GM21360 (cell line): ENCODE results near the gene OCEL1.

Source experiments
- ATAC-seq: cut with Tn5 transposase; IDR thresholded peaks from one replicate; pipeline ENCODE4 v1.9.1; 2021; ENCODE audit warnings: mild to moderate bottlenecking, moderate library complexity; ENCODE audit not compliant: unreplicated experiment

The OCEL1 gene

GRCh38 chr19:17237747-17238706 is 12.0 kb downstream of the OCEL1 start:
- no peak for ATAC-seq

- no peak for ATAC-seq
These were observed 14.2 kb downstream of the OCEL1 start for GRCh38 chr19:17240062-17240752.

GRCh38 chr19:17240826-17241399 is 14.9 kb downstream of the OCEL1 start:
- ATAC-seq, result no peak

DNA sequence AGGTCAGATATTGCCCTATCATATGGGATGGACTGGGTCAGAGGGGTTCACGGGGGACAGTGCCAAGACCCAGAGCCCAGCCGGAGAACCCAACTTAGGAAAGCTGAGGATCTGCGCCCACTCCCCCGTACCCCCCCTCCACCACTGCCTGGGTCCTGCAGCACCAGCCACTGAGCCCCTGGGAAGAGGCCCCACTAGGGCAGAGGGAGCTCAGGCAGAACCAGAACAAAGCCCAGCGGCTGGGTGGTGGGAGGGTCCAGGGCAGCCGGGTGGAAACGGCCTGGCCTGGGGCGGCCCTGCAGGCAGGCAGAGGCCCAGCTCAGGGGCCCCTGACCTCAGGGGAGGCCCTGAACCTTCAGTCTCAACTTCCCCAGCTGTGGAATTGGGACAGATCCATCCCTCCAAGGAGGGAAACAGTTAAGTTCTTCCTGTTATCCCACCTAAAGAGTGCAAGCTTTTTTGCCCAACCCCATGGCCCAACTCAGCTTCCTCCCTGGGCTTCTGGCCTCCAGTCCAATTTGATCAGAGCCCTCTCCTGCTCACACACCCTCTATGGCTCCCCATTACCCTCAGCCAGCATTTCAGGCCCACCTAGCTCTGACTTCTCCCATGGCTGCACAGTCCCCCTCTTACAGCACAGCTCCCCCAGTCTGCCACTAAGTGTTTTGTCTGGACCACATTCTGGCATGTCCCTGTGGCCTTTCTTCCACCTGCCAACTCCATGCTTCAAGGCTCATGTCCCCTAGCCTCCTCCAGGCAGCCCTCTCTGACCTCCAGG is 16.6 kb downstream of the OCEL1 start:
- ATAC-seq, result no peak

- no peak for ATAC-seq
These were observed 17.3 kb downstream of the OCEL1 start for GRCh38 chr19:17243211-17243829.

- no peak for ATAC-seq
These were observed 18.0 kb downstream of the OCEL1 start for GRCh38 chr19:17243830-17244617.

GRCh38 chr19:17244618-17245534 is 18.9 kb downstream of the OCEL1 start:
- ATAC-seq, result peak; percentile 13

DNA sequence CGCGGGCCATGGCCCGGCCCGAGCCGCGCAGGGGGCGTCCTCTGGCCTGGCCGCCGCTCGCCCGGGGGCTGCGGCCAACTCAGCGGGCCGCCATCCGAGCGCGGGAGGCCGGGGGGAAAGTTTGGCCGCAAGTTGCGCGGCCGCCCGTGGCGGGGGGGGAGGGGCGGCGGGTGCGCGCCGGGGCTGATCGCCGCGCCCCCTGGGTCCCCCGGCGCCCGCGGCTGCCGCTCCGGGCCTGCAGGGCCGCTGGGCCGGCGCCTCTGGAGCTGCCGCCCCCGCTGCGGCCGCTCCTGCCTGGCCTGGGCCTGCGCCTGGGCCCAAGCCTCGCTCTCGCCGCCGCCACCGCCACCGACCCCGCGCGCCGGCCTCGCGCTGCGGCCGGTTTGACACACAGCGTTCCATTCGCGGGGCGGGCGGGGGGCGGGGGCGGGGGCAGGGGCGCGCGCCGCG is 19.5 kb downstream of the OCEL1 start, which contains the start of gene NR2F6:
Gene NR2F6, minus strand, starts transcription at position 385 of the 450 bp plus-strand sequence. CDS start 699 bp downstream, outside the sequence.
- peak; percentile 18 for ATAC-seq

DNA sequence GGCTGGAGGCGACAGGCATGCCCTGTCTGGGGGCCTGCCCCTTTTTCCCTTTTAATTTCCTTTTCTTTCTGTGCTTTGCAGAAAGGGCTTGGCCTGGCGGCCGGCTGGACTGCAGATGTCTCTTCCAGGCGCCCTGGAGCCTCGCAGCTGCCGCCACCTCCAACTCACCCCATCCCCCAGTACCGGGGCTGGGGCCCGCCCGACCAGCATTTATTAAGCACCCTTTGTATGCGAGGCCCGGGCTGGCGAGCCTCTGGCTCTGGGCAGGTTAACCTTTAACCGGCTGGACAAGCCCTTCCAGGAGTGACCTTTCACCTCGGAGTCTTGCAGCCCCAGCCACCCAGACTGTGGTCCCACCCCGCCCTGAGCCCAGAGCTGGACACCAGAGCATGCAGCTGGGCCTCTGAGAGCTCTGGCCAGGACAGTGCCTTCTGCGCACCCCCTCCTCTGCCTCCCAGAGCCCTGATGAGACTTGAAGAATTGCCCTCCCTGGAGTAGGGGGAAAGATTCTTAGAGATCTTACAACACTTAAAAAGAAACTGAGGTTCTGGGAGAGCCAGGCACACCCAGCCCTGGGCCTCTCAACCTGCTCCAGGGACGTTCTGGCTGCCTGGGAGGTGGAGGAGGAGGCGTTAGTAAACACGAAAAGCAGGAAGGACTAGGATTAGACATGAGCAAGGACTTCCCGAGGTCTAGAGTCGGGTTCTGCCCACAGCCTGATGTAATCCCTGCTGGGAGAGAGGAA is 20.8 kb downstream of the OCEL1 start:
- no peak for ATAC-seq

GRCh38 chr19:17248011-17248776 is 22.2 kb downstream of the OCEL1 start:
- ATAC-seq, result no peak

- ATAC-seq, result no peak
These were observed 24.0 kb downstream of the OCEL1 start for GRCh38 chr19:17249887-17250548.

GRCh38 chr19:17254636-17255035 is 28.6 kb downstream of the OCEL1 start:
- no peak for ATAC-seq

DNA sequence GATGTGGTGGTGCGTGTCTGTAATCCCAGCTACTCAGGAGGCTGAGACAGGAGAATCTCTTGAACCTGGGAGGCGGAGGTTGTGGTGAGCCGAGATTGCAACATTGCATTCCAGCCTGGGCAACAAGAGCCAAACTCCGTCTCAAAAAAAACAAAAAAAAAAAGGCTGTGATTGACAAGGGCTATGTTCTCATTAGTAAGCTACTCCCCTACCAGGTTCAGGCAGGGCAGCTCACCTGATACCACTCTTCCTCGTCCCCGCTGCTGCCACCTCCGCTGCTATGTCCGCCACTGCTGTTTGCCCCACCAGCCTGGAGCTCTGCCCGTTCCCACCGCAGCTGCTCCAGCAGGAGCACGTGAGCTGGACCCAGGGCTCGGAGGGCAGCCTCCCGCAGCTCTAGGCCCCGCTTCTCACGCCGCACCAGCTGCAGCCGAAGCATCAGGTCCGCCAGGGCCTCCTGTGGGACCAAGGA is 29.2 kb downstream of the OCEL1 start:
- no peak for ATAC-seq

DNA sequence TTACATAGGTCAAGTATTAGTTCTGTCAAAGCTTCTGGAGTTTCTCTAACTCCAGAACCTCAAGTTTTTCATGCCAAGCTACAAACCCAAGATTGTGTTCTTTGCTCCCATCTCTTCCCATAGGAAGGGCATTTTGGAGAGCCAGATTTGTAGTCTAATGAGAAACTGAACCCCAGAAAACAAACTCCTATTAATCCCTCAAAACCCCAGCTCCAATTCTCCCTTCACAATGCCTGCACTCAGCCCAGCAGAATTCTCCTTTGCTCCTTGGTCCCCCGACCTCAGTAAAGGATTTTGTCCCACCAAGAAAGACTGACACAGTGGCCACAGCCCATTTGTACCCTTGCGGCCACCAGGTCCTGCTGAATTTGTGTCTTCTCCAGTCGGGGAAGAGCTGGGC is 30.1 kb downstream of the OCEL1 start:
- no peak for ATAC-seq

GRCh38 chr19:17259118-17259780 is 33.2 kb downstream of the OCEL1 start:
- no peak for ATAC-seq

DNA sequence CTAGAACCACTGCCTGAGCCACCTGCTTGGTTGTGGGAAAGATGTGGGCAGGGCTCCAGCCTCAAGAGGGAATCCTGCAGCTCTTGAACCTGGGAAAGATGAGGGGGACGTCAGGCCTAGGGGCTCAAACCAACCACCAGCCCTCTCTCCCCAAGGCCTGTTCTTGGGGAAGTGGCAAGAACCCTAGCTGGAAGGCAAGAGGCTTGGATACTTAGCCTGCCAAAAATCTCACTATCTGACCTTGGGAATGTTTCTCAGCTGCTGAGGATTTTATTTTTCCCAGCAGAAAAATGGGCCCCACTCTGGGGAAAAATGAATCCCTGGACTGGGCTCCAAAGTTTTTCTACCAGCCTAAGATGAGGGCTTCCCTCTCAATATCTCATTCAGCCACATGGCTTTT is 33.9 kb downstream of the OCEL1 start:
- no peak for ATAC-seq
